ENCODE results near the gene BCL2. TPM values are rescaled to one million over a fixed set of nuclear protein-coding genes. Genes with fewer than 3 reads are reported as not detected.
A peak's percentile ranks its signal among the peaks of the same experiment; 100 is the strongest.

Gene BCL2
- total RNA-seq, 1 donor from 2014 or later: 18.7 TPM

- intact Hi-C loops (cut with DNase I): loop anchor here (10.0 kb wide), 1 partner anchor 80 kb away; no protein-coding TSS in a partner anchor
- TF ChIP-seq, protein P1, sequence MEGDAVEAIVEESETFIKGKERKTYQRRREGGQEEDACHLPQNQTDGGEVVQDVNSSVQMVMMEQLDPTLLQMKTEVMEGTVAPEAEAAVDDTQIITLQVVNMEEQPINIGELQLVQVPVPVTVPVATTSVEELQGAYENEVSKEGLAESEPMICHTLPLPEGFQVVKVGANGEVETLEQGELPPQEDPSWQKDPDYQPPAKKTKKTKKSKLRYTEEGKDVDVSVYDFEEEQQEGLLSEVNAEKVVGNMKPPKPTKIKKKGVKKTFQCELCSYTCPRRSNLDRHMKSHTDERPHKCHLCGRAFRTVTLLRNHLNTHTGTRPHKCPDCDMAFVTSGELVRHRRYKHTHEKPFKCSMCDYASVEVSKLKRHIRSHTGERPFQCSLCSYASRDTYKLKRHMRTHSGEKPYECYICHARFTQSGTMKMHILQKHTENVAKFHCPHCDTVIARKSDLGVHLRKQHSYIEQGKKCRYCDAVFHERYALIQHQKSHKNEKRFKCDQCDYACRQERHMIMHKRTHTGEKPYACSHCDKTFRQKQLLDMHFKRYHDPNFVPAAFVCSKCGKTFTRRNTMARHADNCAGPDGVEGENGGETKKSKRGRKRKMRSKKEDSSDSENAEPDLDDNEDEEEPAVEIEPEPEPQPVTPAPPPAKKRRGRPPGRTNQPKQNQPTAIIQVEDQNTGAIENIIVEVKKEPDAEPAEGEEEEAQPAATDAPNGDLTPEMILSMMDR (IDR thresholded peaks at IDR 0.05): no peak
- Histone ChIP-seq H3K4me3 (no peak overlapping the region), H3K36me3 (no peaks in the 10 kb centered on the region), H3K27ac (no peak overlapping the region), H3K9me3 (no peaks in the 10 kb centered on the region), H3K27me3 (no peaks in the 10 kb centered on the region), H3K4me1 (no peaks in the 10 kb centered on the region)
- no peak for DNase-seq (ENCODE audit: extremely low spot score in 2 of 2)
Measured at GRCh38 chr18:63104868-63105267, 214.7 kb downstream of the BCL2 start.

DNA sequence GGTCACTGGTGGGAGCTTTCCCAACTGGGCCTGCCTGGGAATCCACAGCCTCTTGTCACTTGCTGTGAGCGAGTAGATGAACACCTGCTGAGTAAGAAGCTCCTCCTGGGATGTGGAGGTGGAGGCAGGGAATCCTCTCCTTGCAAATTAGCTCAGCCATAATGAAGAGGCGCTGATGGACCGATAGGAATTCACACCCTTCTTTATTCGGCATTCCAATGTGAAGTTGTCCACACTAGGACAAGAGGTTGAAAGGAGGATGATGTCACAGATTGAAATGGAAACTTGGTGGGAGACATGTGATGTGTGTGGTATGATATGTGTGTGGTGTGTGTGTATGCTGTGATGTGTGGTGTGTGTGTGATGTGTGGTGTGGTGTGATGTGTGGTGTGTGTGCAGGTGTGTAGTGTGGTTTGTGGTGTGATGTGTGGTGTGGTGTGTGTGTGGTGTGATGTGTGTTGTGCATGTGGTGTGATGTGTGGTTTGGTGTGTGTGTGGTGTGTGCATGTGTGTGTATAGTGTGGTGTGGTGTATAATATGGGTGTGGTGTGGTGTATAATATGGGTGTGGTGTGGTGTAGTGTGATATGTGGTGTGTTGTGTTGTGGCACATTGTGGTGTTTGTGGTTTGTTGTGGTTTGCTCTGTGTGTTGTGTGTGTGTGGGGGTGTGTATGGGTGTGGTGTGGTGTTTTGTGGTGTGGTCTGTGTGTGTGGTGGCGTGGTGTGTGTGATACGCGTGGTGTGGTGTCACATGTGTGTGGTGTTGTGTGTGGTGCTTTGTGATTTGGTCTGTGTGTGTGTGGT, 216.4 kb downstream of the BCL2 start:
- intact Hi-C loops (cut with DNase I): loop anchor here (10.0 kb wide), 1 partner anchor 78 kb away; no protein-coding TSS in a partner anchor
- DNase-seq (ENCODE audit: extremely low spot score in 2 of 2): no peak
- no peaks in the 10 kb centered on the region for H3K4me1 ChIP-seq

GRCh38 chr18:63100630-63101055, 218.9 kb downstream of the BCL2 start:
- Histone ChIP-seq H3K4me1 (no peaks in the 10 kb centered on the region), H3K4me3 (no peak overlapping the region), H3K27me3 (no peaks in the 10 kb centered on the region), H3K36me3 (no peaks in the 10 kb centered on the region), H3K27ac (no peak overlapping the region), H3K9me3 (no peaks in the 10 kb centered on the region)
- intact Hi-C loops (cut with DNase I): loop anchor here (10.0 kb wide), 1 partner anchor 76 kb away; no protein-coding TSS in a partner anchor
- DNase-seq (ENCODE audit: extremely low spot score in 2 of 2): peak in 1 of 2 donors; percentile 71
- TF ChIP-seq, protein P1 (IDR thresholded peaks at IDR 0.05): no peak
- no peak for TF ChIP-seq POLR2AphosphoS5 (IDR thresholded peaks at IDR 0.05; ENCODE audit: insufficient read depth in 1 of 2, low read depth in 1 of 2)
- no peak for TF ChIP-seq POLR2A (IDR thresholded peaks at IDR 0.05)

More for the DNA sequence above, 216.4 kb downstream of the BCL2 start:
- TF ChIP-seq, protein P1 (IDR thresholded peaks at IDR 0.05): no peak
- TF ChIP-seq POLR2A (IDR thresholded peaks at IDR 0.05): no peak
- no peak for TF ChIP-seq POLR2AphosphoS5 (IDR thresholded peaks at IDR 0.05; ENCODE audit: insufficient read depth in 1 of 2, low read depth in 1 of 2)
- no peaks in the 10 kb centered on the region for H3K36me3 ChIP-seq
- H3K27me3 ChIP-seq: no peaks in the 10 kb centered on the region
- H3K27ac ChIP-seq: no peak overlapping the region
- no peak overlapping the region for H3K4me3 ChIP-seq
- H3K9me3 ChIP-seq: no peaks in the 10 kb centered on the region

- H3K9me3 ChIP-seq: no peaks in the 10 kb centered on the region
- no peak overlapping the region for H3K27ac ChIP-seq
- H3K4me3 ChIP-seq: no peak overlapping the region
- intact Hi-C loops (cut with DNase I): loop anchor here (10.0 kb wide), 1 partner anchor 75 kb away; no protein-coding TSS in a partner anchor
- H3K36me3 ChIP-seq: no peaks in the 10 kb centered on the region
- peak in 1 of 2 donors; percentile 69 for DNase-seq (ENCODE audit: extremely low spot score in 2 of 2)
- TF ChIP-seq POLR2A (IDR thresholded peaks at IDR 0.05) (no peak), POLR2AphosphoS5 (IDR thresholded peaks at IDR 0.05; ENCODE audit: insufficient read depth in 1 of 2, low read depth in 1 of 2) (no peak)
- TF ChIP-seq, protein P1 (IDR thresholded peaks at IDR 0.05): no peak
- no peaks in the 10 kb centered on the region for H3K4me1 ChIP-seq
- no peaks in the 10 kb centered on the region for H3K27me3 ChIP-seq
Measured at GRCh38 chr18:63099848-63100629, 219.5 kb downstream of the BCL2 start.
